Inflammatory macrophage treated with lipopolysaccharide for 1 hour (primary cell): ENCODE data around the gene TMEM144.
"Not testable (repeated sequence)": the region's sequence is repeated elsewhere in the genome, so short reads cannot be mapped to it uniquely, and the experiment has no call there.

Source experiments
- DNase-seq, 2 donors: peaks; one replicate each; pipeline ENCODE4 v3.0.0-alpha.2; 2020 to 2022

Gene TMEM144

GRCh38 chr4:158238575-158238974, 28.3 kb downstream of the TMEM144 start:
- no peak for DNase-seq

GRCh38 chr4:158239196-158239595, 28.9 kb downstream of the TMEM144 start:
- DNase-seq = no peak

- DNase-seq = no peak
Measured at GRCh38 chr4:158243071-158243470, 32.8 kb downstream of the TMEM144 start.

- peak; percentile 30 to 55 for DNase-seq
Measured at GRCh38 chr4:158250321-158250720, 40.0 kb downstream of the TMEM144 start.

- DNase-seq = peak; percentile 25 to 81
Measured at GRCh38 chr4:158253350-158253980, 43.2 kb downstream of the TMEM144 start.

GRCh38 chr4:158254292-158254691, 44.0 kb downstream of the TMEM144 start:
- no peak for DNase-seq

- peak; percentile 33 to 65 for DNase-seq
Measured at GRCh38 chr4:158255727-158256324, 45.5 kb downstream of the TMEM144 start.

GRCh38 chr4:158259955-158260575, 49.8 kb downstream of the TMEM144 start:
- peak in 1 of 2 donors; percentile 58 for DNase-seq

- DNase-seq = no peak
Measured at GRCh38 chr4:158261480-158261879, 51.2 kb downstream of the TMEM144 start.

GRCh38 chr4:158268553-158268952, 58.3 kb downstream of the TMEM144 start:
- no peak for DNase-seq

GRCh38 chr4:158274636-158275035, 64.3 kb downstream of the TMEM144 start:
- DNase-seq = no peak

GRCh38 chr4:158277558-158277957, 67.3 kb downstream of the TMEM144 start:
- DNase-seq = no peak

GRCh38 chr4:158279052-158279451, 68.8 kb downstream of the TMEM144 start:
- DNase-seq = not testable (repeated sequence)

- DNase-seq = no peak
Measured at GRCh38 chr4:158280856-158281255, 70.6 kb downstream of the TMEM144 start.

- DNase-seq = no peak
Measured at GRCh38 chr4:158282252-158282651, 72.0 kb downstream of the TMEM144 start.

- DNase-seq = no peak
Measured at GRCh38 chr4:158285429-158286216, 75.3 kb downstream of the TMEM144 start.

GRCh38 chr4:158290912-158291311, 80.6 kb downstream of the TMEM144 start:
- DNase-seq = no peak

- no peak for DNase-seq
Measured at GRCh38 chr4:158291334-158292055, 81.2 kb downstream of the TMEM144 start.

GRCh38 chr4:158292156-158292555, 81.9 kb downstream of the TMEM144 start:
- DNase-seq = no peak

- peak in 1 of 2 donors; percentile 1 for DNase-seq
Measured at GRCh38 chr4:158295053-158295452, 84.8 kb downstream of the TMEM144 start.

- DNase-seq = no peak
Measured at GRCh38 chr4:158297866-158298265, 87.6 kb downstream of the TMEM144 start.

- DNase-seq = no peak
Measured at GRCh38 chr4:158299459-158300007, 89.2 kb downstream of the TMEM144 start.
